ENCODE results near the gene KIRREL2.

KIRREL2 gene

DNA sequence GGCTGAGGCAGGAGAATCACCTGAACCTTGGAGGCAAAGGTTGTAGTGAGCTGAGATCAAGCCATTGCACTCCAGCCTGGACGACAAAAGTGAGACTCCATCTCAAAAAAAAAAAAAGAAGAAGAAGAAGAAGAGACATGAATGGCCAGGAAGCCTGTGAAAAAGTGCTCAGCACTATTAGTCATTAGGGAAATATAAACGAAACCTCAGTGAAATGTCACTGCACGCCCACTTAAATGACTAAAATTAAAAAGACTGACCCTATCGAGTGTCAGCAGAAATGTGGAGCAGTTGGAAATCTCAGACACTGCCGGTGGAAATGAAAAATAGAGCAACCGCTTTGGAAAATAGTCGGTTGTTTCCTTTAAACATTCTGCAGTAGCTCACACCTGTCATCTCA is 56.9 kb downstream of the KIRREL2 start:
- DNase-seq = no peak

- DNase-seq = no peak
These were observed 58.7 kb downstream of the KIRREL2 start for GRCh38 chr19:35915443-35915842.

Data from anterior cingulate cortex (tissue), 58 donors.